HG03060 (cell line): Measurements from ENCODE around the gene MCCC1.
"Not testable (repeated sequence)": the region's sequence is repeated elsewhere in the genome, so short reads cannot be mapped to it uniquely, and the experiment has no call there.

Source experiments
- ATAC-seq: cut with Tn5 transposase; IDR thresholded peaks from one replicate; pipeline ENCODE4 v1.9.1; 2021; ENCODE audit warnings: low read depth, moderate number of reproducible peaks; ENCODE audit not compliant: unreplicated experiment

The MCCC1 gene

DNA sequence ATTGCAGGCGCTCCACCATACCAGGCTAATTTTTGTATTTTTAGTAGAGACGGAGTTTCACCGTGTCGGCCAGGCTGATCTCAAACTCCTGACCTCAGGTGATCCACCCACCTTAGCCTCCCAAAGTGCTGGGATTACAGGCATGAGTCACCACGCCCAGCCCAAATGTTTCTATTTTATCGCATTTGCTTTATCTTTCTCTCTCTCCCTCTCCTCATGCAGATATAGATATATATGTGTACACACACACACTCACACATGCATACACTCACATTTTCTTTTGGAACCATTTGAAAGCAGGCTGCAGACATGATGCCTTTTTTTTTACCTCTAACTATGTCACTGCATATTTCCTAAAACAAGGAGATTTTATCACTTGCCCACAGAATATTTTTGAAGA, 7.3 kb upstream of the MCCC1 start:
- ATAC-seq, result no peak

DNA sequence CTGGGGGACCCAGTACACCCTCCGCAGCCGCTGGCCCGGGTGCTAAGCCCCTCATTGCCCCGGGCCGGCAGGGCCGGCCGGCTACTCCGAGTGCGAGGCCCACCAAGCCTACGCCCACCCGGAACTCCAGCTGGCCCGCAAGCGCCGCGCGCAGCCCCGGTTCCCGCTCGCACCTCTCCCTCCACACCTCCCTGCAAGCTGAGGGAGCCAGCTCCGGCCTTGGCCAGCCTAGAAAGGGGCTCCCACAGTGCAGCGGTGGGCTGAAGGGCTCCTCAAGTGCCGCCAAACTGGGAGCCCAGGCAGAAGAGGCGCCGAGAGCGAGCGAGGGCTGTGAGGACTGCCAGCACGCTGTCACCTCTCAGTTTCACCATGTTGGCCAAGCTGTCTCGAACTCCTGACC, 4.7 kb upstream of the MCCC1 start:
- not testable (repeated sequence) for ATAC-seq

DNA sequence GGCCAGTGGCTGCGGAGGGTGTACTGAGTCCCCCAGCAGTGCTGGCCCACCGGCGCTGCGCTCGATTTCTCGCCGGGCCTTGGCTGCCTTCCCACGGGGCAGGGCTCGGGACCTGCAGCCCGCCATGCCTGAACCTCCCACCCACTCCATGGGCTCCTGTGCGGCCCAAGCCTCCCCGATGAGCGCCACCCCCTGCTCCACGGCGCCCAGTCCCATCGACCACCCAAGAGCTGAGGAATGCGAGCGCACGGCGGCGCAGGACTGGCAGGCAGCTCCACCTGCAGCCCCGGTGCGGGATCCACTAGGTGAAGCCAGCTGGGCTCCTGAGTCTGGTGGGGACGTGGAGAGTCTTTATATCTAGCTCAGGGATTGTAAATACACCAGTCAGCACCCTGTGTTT, 1.7 kb upstream of the MCCC1 start:
- ATAC-seq, result not testable (repeated sequence)

DNA sequence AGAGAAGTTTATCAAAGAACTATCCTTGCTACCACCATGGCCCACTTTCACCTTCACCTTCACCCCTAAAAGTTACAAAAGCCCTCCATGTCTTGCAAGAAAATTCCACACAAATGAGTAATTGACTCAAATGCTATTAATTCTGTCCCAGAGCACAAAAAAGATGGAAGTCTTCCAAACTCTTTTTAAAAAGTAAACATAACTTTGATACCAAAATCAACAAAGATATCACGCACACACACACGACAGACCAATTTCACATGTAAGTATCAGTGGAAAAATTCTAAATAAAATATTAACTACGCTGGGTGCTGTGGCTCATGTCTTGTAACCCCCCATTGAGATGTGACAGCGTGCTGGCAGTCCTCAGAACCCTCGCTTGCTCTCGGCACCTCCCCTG, 1.1 kb upstream of the MCCC1 start:
- no peak for ATAC-seq

DNA sequence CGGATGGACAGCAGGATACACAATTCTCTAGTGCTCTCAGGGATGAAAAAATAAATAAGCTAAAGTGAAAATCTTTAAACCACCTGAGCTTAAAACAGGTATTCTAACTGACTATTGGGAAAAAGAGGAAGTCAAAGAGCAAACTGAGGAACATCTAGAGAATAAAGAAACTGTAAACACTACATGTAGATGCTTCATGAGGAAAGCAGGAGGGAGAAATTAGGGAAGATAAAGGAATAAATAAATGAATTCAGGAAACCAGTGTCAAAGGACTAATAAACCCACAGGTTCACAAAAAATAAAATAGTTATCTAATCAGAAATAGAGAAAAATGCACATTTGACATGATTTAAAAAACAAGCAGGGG, 525 bp upstream of the MCCC1 start:
- no peak for ATAC-seq

DNA sequence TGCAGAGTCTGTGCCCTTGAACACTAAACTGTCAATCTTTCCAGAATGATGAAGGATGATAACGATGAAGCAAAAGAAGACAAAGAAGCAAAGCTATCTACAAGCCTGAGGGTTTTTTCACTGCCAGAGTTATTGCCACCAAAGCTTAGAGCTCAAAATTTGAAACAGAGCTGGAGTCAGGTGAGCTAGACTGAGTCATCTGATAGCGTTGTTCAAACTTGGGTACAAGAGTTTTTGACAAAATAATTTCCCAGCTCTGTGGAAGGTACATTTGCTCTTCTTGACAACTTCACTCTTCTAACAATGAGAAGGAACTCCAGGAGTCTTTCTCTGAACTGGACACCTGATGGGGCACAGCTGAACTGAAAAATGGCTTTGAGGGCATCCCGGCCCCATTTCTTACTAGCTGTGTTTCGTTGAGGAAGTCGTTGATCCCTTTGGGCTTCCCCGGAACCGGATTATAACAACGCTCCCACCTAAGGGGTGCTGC, 715 bp downstream of the MCCC1 start:
- no peak for ATAC-seq

DNA sequence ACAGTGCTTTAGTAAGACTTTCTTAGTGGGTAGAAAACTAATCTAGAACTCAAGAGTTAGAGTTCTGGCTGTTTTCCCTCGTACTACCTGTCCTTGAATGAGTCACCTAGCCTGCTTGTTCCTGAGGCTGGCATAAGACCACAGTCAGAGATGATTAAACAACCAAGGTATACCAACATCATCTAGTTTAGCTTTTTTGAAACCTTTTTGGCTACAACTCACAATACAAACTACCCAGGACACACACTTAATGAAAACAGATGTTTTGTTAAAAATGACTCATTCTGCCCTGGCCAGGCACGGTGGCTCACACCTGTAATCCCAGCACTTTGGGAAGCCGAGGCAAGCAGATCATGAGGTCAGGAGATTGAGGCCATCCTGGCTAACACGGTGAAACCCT, 4.6 kb downstream of the MCCC1 start:
- no peak for ATAC-seq

DNA sequence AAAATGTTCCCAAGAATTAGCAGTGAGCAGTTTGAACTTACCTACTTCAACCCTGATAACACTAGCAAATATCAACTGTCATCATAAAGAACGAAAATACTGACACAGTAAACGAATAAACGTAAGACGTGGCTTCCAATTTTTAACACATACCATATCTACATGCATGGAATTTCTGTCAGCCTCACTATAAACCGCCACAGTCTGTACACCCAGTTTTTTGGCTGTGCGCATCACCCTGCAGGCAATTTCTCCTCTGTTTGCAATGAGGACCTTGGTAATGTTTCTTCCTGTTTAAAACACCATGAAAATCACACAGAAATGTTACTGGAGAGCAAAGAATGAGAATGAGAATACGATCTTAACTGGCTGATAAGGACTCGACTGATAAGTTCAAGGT, 7.0 kb downstream of the MCCC1 start:
- no peak for ATAC-seq

DNA sequence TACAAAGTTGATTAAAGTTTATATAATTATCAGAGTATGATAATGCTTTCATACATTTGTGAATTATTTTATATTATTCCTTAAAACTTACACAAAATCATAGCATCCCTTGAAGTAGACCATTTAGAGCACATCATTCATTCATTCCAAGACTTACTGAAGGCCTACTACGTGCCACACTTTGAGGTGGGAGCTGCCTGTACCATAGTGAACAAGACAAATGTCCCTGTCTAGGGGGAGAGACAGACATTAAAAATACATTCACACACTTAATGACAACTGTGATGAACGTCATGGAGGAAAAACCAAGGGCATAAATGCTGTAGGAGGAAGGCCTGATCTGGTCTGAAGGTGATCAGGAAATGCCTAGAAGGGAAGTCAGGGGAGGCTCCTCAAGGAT, 12.1 kb downstream of the MCCC1 start:
- ATAC-seq, result no peak

DNA sequence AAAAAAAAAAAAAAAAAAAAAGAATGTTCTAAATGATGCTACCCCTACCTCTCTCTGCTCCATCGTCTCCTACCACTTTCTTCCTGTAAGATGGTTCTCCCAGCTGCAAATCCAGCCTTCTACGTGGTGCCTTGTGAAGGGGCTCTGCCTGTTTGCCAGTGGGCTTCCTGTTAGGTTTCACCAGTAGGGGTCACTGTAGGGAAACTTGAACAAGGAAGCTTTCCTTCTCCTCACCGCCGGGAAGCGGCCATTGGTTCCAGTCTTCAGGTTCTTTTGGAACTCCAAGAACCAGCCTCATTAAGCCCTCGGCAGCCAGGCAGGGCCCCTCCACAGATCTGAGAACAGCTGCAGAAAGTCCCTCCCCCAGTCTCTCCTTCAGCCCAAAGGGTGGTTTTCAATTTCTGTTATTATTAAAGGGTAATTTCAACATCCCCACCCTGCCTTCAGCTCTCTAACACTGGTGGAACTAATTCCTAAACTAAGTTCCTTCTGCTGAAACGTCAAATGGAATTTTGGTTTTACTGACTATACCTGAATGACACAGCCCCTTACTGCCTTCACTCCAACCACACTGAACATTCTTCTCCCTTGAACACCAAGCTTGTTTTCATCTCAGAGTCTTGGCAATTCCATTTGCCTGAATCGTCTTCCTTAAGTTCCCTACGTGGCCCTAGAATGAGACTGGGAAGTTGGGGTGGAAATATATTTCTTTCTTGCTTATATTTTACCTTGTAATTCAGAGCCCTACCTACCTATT, 13.5 kb downstream of the MCCC1 start:
- ATAC-seq, result no peak

DNA sequence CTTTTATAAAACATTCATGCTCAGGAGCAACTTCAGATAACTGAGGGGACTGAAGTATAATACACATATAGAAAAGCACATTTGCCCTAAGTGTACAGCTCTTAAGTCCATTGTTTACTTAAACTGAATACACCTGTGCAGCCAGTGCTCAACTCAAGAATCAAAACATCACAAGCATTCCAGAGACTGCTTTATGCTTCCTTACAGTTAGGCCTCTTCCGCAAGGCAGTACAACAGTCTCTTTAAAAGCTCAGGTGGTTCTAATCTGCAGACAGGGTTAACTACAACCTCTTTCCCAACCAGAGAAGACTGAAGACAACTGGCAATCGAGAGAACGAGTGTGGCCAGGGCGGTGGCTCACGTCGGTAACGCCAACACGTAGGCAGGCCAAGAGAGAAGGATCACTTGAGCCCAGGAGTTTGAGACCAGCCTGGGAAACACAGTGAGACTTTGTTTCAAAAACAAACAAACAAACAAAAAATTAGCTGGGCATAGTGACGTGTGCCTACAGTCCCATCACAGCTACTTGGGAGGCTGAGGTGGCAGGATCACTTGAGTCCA, 16.9 kb downstream of the MCCC1 start:
- ATAC-seq, result no peak

DNA sequence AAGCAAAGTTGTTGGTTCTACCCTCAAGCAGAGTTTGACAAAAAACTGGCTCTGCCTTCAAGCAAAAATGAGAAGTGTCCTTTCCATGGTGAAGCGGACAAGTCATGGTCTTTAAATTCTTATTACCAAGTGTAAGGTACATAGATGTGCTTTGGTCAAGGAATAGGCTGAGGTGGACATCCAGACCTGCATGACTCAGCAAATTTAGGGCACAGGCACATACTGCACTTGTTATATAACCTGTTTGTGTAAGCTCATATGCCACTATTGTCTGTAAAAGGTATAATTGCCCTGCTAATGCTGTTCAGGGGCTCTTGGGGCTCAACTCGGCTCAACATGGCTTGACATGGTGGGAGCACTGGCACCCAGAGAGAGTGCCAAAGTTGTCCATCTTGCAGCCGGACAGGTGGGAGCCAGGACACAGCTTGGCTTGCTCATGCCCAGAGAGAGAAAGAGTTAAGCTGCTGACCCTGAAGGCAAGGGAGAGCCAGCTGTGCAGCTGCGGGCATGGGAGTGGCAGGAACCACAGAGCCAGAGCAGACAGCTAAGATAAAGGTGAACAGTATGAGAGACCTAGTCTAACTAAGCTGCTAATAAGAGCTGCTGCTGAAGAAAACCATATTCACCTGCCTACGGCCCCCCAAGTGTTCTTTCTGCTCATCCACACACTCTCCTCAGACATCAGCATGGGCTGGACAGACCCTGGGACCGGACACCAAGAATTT, 17.7 kb downstream of the MCCC1 start:
- ATAC-seq, result no peak

DNA sequence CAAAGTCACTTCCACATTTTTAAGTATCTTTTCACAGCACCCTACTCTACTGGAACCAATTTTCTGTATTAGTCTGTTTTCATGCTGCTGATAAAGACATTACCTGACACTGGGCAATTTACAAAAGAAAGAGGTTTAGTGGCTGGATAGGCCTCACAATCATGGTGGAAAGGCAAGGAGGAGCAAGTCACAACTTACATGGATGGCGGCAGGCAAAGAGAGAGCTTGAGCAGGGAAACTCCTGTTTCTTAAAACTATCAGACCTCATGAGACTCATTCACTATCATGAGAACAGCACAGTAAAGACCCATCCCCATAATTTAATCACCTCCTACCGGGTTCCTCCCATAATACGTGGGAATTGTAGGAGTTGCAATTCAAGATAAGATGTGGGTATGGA, 18.7 kb downstream of the MCCC1 start:
- ATAC-seq, result no peak

DNA sequence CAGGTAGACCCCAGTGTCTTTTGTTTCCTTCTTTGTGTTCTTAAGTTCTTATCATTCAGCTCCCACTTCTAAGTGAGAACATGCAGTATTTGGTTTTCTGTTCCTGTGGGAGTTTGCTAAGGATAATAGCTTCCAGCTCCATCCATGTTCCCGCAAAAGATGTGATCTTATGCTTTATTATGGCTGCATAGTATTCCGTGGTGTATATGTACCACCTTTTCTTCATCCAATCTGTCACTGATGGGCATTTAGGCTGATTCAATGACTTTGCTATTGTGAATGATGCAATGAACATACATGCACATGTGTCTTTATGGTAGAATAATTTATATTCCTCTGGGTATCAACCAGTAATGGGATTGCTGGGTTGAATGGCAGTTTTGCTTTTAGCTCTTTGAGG, 24.4 kb downstream of the MCCC1 start:
- ATAC-seq, result no peak

DNA sequence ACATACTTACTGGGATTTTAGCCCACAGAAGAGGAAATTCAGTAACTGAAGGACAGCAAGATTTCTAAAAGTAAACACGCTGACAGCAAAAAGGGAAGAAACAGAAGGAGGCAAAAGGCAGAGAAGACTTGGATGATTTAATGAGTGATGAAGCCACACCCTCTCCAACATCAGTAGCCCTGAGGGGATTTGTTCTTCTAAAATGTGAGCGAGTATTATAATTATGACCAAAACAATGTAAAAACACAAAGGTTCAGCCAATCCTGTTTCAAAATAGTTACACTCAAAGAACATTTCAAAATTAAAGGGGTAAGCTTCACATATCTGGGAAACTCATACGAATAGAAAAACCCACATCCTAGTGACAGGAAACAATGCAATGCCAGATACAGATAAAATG, 25.0 kb downstream of the MCCC1 start:
- no peak for ATAC-seq

DNA sequence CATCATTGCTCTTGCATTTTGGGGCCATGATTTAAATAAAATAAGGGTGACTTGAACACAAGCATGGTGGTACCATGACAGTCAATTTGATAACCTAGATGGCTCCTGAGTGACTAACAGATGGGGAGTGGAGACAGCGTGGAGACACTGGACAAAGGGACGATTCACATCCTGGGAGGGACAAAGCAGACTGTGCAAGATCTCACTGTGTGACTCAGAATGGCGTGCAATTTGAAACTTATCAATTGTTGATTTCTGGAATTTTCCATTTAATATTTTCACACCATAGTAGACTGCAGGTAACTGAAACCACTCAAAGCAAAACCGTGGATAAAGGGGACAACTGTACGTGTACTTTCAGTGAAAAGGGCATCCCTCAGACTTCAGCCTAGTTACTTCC, 25.5 kb downstream of the MCCC1 start:
- ATAC-seq, result no peak

DNA sequence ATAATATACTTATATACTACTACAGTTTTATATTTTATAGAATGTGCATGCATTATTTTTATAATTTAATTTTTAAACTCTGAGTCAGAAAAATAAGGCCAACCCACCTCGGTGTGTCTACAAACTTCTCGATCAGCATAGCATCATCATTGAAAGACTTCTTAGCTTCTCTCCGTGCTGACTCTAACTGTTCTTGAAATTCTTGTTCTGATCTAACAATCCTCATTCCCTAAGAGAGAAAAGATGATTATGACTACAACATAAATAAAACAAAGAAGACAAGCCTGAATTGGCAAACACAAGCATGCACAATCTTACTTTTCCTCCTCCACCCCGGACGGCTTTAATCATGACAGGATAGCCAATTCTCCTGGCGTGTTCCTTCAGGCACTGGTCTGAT, 28.4 kb downstream of the MCCC1 start:
- ATAC-seq, result no peak

DNA sequence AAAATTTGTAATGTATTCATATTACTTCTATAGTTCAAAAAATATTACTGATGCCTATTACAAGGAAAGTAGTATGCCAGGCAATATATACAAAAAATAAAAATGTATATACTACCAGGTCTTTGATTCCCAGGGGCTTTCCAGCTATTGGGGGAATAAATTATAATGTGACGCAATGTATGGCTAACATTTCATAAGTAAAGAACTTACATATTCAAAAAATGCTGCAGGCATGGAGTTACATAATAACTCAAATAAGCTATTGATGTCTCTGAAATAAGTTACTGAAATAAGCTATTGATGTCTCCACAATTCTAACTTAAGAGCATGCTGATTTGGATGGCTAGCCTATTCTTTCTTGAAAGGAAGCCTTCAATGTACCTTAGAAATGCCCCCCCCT, 30.2 kb downstream of the MCCC1 start:
- ATAC-seq, result no peak

DNA sequence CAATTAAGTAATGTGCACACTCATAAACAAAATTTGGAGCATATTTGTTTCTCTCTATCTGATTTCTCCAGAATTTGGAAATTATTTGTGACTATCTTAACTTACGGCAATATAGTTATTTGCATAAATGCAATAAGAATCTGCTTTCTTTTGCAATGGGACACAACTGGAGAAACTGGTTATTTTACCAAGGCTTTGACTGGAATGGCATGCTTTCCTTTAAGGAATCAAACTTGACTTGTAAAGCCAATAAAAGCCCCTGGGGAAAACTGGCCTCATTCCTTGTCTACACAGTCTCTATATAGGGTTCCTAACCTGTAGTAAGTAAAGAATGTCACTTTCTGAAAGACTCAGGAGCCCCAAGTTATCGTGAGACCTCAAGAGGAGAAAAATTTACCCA, 32.4 kb downstream of the MCCC1 start:
- not testable (repeated sequence) for ATAC-seq

DNA sequence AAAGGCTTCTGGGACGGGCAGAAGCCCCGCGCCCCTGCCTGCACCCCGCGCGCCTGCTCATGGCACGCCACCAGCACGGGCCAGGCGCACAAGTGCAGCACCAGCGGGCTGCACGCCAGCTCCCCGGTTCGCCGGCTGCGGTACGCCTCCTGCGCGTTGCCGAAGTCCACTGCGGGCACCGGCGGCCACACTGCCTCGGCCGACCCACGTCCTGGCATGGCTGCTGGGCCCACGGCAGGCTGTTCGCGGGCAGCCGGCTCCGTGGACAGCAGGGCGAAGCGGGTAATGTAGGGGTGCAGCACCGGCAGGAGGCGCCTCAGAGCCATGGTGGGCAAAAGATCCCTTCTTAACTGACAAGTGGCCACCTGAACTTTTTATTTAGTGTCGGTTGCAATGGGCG, 34.8 kb downstream of the MCCC1 start:
- ATAC-seq, result no peak

DNA sequence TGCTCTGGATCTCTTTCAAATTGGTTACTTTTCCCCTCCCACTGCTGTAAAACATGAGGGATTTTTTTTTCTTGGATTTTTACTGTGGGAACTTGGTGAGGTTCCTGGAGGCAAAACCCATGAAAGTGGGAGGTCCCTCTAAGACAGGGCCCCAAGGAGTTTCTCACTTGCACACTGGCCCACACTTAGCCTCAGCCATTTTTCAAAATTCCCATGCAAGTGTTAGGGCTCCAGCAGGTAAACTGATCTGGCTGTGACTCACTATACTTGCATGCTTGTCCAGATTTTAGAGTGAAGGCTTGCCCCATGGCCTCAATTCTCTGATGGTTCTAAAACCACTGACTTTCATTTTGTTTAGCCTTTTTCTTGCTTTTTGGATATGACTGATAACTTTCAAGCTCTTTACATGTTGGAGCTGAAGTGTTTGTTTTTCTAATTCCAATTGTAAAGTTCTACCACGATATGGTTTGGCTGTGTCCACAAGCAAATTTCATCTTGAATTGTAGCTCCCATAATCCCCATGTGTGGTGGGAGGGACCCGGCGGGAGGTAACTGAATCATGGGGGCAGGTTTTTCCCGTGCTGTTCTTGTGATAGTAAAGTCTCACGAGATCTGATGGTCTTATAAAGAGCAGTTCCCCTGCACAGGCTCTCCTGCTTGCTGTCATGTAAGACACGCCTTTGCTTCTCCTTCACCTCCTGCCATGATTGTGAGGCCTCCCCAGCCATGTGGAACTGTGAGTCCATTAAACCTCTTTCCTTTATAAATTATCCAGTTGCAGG, 37.7 kb downstream of the MCCC1 start:
- no peak for ATAC-seq
